GM12873 (cell line): ENCODE results near the gene IDH2.

Experiments used
- CTCF ChIP-seq: IDR thresholded peaks from 2 replicates; pipeline ENCODE4 v1.5.1; 2012; ENCODE audit warnings: low read depth, mild to moderate bottlenecking, moderate library complexity, low read length, control low read depth; ENCODE audit not compliant: insufficient read depth; ENCODE audit errors: missing control alignments

Gene IDH2

GRCh38 chr15:90141646-90142045 is 39.4 kb upstream of the IDH2 start:
- no peak for TF ChIP-seq CTCF

- TF ChIP-seq CTCF = no peak
Observed at GRCh38 chr15:90138071-90138833, 36.0 kb upstream of the IDH2 start.

GRCh38 chr15:90132437-90132836 is 30.2 kb upstream of the IDH2 start:
- TF ChIP-seq CTCF = no peak

GRCh38 chr15:90131848-90132247 is 29.6 kb upstream of the IDH2 start:
- TF ChIP-seq CTCF = no peak

- TF ChIP-seq CTCF = no peak
Observed at GRCh38 chr15:90130291-90130690, 28.0 kb upstream of the IDH2 start.

GRCh38 chr15:90126596-90127435 is 24.5 kb upstream of the IDH2 start:
- TF ChIP-seq CTCF = no peak

GRCh38 chr15:90126022-90126421 is 23.8 kb upstream of the IDH2 start:
- no peak for TF ChIP-seq CTCF
